ENCODE data around the gene ATP4B. TPM values are rescaled to one million over a fixed set of nuclear protein-coding genes. Genes with fewer than 3 reads are reported as not detected.

Gene ATP4B
- total and polyA plus RNA-seq, 2 experiments from 2014 or later = not detected

GRCh38 chr13:113644800-113645199 lies 13.2 kb downstream of the ATP4B start:
- DNase-seq = no peak
- H3K4me1 ChIP-seq (ENCODE audit: insufficient read depth) = no peaks in the 10 kb centered on the region
- H4K20me1 ChIP-seq (ENCODE audit: insufficient read depth) = no peaks in the 10 kb centered on the region
- no peak overlapping the region for H3K4me3 ChIP-seq
- no peak overlapping the region for H2AFZ ChIP-seq
- H3F3A ChIP-seq (ENCODE audit: insufficient read depth) = no peaks in the 10 kb centered on the region
- no peak overlapping the region for H3K9ac ChIP-seq
- H3K9me2 ChIP-seq (ENCODE audit: insufficient read depth) = no peaks in the 10 kb centered on the region
- no peaks in the 10 kb centered on the region for H3K9me3 ChIP-seq (ENCODE audit: low read depth)
- H3K36me3 ChIP-seq (ENCODE audit: low read depth) = peaks cover 11% of the 10 kb centered on the region; the same call in 1 of the 2 replicates
- H3K79me2 ChIP-seq (ENCODE audit: insufficient read depth) = no peaks in the 10 kb centered on the region
- H3K27ac ChIP-seq = no peak overlapping the region
- WGBS, 2 experiments (ENCODE audit: low coverage in 1 of 2, low lambda C conversion rate in 2 of 2, missing lambda C conversion rate in 2 of 2) = 96 to 98% methylated on average over 1 of the region's 1 CpG
- H3K27me3 ChIP-seq (replicated peaks; ENCODE audit: insufficient read depth) = no peaks in the 10 kb centered on the region
- no peak overlapping the region for H3K4me2 ChIP-seq (ENCODE audit: unreplicated experiment)
- in situ Hi-C loops (cut with MboI) = no loop called here
- TF ChIP-seq EZH2 (IDR thresholded peaks at IDR 0.05; ENCODE audit: insufficient read depth, poor library complexity, severe bottlenecking) (no peak), EZH2phosphoT487 (IDR thresholded peaks at IDR 0.05; ENCODE audit: insufficient read depth, low read depth) (no peak)

- Histone ChIP-seq H3K27ac (no peak overlapping the region), H4K20me1 (ENCODE audit: insufficient read depth) (no peaks in the 10 kb centered on the region), H3K79me2 (ENCODE audit: insufficient read depth) (no peaks in the 10 kb centered on the region), H3F3A (ENCODE audit: insufficient read depth) (0 out of 2 replicates have a peak, but pooled peaks cover 5% of the 10 kb centered on the region), H3K4me2 (ENCODE audit: unreplicated experiment) (no peak overlapping the region), H3K9ac (no peak overlapping the region), H3K4me1 (ENCODE audit: insufficient read depth) (no peaks in the 10 kb centered on the region), H3K9me3 (ENCODE audit: low read depth) (no peaks in the 10 kb centered on the region), H3K4me3 (no peak overlapping the region), H3K9me2 (ENCODE audit: insufficient read depth) (no peaks in the 10 kb centered on the region), H2AFZ (no peak overlapping the region), H3K36me3 (ENCODE audit: low read depth) (peaks cover 11% of the 10 kb centered on the region; the same call in 1 of the 2 replicates), H3K27me3 (replicated peaks; ENCODE audit: insufficient read depth) (no peaks in the 10 kb centered on the region)
- TF ChIP-seq EZH2phosphoT487 (IDR thresholded peaks at IDR 0.05; ENCODE audit: insufficient read depth, low read depth) = no peak
- no peak for TF ChIP-seq EZH2 (IDR thresholded peaks at IDR 0.05; ENCODE audit: insufficient read depth, poor library complexity, severe bottlenecking)
- no peak for DNase-seq
- WGBS, 2 experiments (ENCODE audit: low coverage in 1 of 2, low lambda C conversion rate in 2 of 2, missing lambda C conversion rate in 2 of 2) = 98% methylated on average over 5 of the region's 5 CpGs
- in situ Hi-C loops (cut with MboI) = no loop called here
Measured at GRCh38 chr13:113643593-113643992, 14.4 kb downstream of the ATP4B start.

- no peaks in the 10 kb centered on the region for H3K9me3 ChIP-seq (ENCODE audit: low read depth)
- H3K27me3 ChIP-seq (replicated peaks; ENCODE audit: insufficient read depth) = no peaks in the 10 kb centered on the region
- no peak overlapping the region for H3K4me2 ChIP-seq (ENCODE audit: unreplicated experiment)
- no peaks in the 10 kb centered on the region for H3K9me2 ChIP-seq (ENCODE audit: insufficient read depth)
- H3K79me2 ChIP-seq (ENCODE audit: insufficient read depth) = no peaks in the 10 kb centered on the region
- no peak overlapping the region for H3K9ac ChIP-seq
- H3K27ac ChIP-seq = no peak overlapping the region
- DNase-seq = no peak
- no peaks in the 10 kb centered on the region for H4K20me1 ChIP-seq (ENCODE audit: insufficient read depth)
- H2AFZ ChIP-seq = no peak overlapping the region
- H3K4me3 ChIP-seq = no peak overlapping the region
- peaks cover 20% of the 10 kb centered on the region; the same call in 1 of the 2 replicates for H3K36me3 ChIP-seq (ENCODE audit: low read depth)
- TF ChIP-seq EZH2phosphoT487 (IDR thresholded peaks at IDR 0.05; ENCODE audit: insufficient read depth, low read depth) = no peak
- no peak for TF ChIP-seq EZH2 (IDR thresholded peaks at IDR 0.05; ENCODE audit: insufficient read depth, poor library complexity, severe bottlenecking)
- in situ Hi-C loops (cut with MboI) = no loop called here
- no peaks in the 10 kb centered on the region for H3K4me1 ChIP-seq (ENCODE audit: insufficient read depth)
- 98 to 100% methylated on average over 2 of the region's 2 CpGs for WGBS, 2 experiments (ENCODE audit: low coverage in 1 of 2, low lambda C conversion rate in 2 of 2, missing lambda C conversion rate in 2 of 2)
- H3F3A ChIP-seq (ENCODE audit: insufficient read depth) = 0 out of 2 replicates have a peak, but pooled peaks cover 5% of the 10 kb centered on the region
Measured at GRCh38 chr13:113642563-113642962, 15.4 kb downstream of the ATP4B start.

- Histone ChIP-seq H3F3A (ENCODE audit: insufficient read depth) (0 out of 2 replicates have a peak, but pooled peaks cover 5% of the 10 kb centered on the region), H3K4me2 (ENCODE audit: unreplicated experiment) (no peak overlapping the region), H3K9me3 (ENCODE audit: low read depth) (no peaks in the 10 kb centered on the region), H2AFZ (no peak overlapping the region), H3K36me3 (ENCODE audit: low read depth) (peaks cover 23% of the 10 kb centered on the region; the same call in 1 of the 2 replicates), H3K79me2 (ENCODE audit: insufficient read depth) (no peaks in the 10 kb centered on the region), H3K9ac (no peak overlapping the region), H3K9me2 (ENCODE audit: insufficient read depth) (no peaks in the 10 kb centered on the region), H3K27me3 (replicated peaks; ENCODE audit: insufficient read depth) (no peaks in the 10 kb centered on the region), H4K20me1 (ENCODE audit: insufficient read depth) (no peaks in the 10 kb centered on the region), H3K4me1 (ENCODE audit: insufficient read depth) (no peaks in the 10 kb centered on the region), H3K4me3 (no peak overlapping the region), H3K27ac (no peak overlapping the region)
- in situ Hi-C loops (cut with MboI) = no loop called here
- no peak for DNase-seq
- TF ChIP-seq EZH2phosphoT487 (IDR thresholded peaks at IDR 0.05; ENCODE audit: insufficient read depth, low read depth) (no peak), EZH2 (IDR thresholded peaks at IDR 0.05; ENCODE audit: insufficient read depth, poor library complexity, severe bottlenecking) (no peak)
- 83 to 91% methylated on average over 6 to 7 of the region's 7 CpGs for WGBS, 2 experiments (ENCODE audit: low coverage in 1 of 2, low lambda C conversion rate in 2 of 2, missing lambda C conversion rate in 2 of 2)
Measured at GRCh38 chr13:113641426-113641825, 16.6 kb downstream of the ATP4B start.

Measured in GM23248 (cell line).